Skin epidermis (tissue), 12 donors: ENCODE results near the gene PRPF6.

ENCODE experiments used
- H3K27ac ChIP-seq, 21 experiments: fragments of 200-600 bp; sonication (generic) in 11 of 21; one replicate each; pipeline ENCODE4 v1.5.0; 2020; ENCODE audit warnings: mild to moderate bottlenecking in 3 of 21, inconsistent platforms in 2 of 21, moderate library complexity in 2 of 21
- H3K4me3 ChIP-seq, 7 experiments: fragments of 200-600 bp; sonication (generic) in 2 of 7; one replicate each; pipeline ENCODE4 v1.5.0; 2020; ENCODE audit warnings: inconsistent platforms in 2 of 7, mild to moderate bottlenecking in 2 of 7, moderate library complexity in 1 of 7

Gene PRPF6

GRCh38 chr20:64051561-64052325, 70.8 kb downstream of the PRPF6 start:
- Histone ChIP-seq H3K27ac (peak overlapping the region in 19 of 21 experiments; percentile 1 to 85 (median 55)), H3K4me3 (no peak overlapping the region)

GRCh38 chr20:64052326-64052722, 71.4 kb downstream of the PRPF6 start:
- Histone ChIP-seq H3K4me3 (no peak overlapping the region), H3K27ac (peak overlapping the region in 19 of 21 experiments; percentile 1 to 85 (median 51))

GRCh38 chr20:64052987-64053840, 72.3 kb downstream of the PRPF6 start:
- H3K4me3 ChIP-seq, result no peak overlapping the region
- H3K27ac ChIP-seq, result peak overlapping the region in 16 of 21 experiments; percentile 5 to 85 (median 52)

- H3K4me3 ChIP-seq, result no peak overlapping the region
- peak overlapping the region in 17 of 21 experiments; percentile 8 to 85 (median 47) for H3K27ac ChIP-seq
These were observed 73.1 kb downstream of the PRPF6 start for GRCh38 chr20:64053841-64054661.

GRCh38 chr20:64055396-64055892, 74.5 kb downstream of the PRPF6 start:
- H3K4me3 ChIP-seq, result no peak overlapping the region
- peak overlapping the region in 17 of 21 experiments; percentile 5 to 85 (median 57) for H3K27ac ChIP-seq

- peak overlapping the region in 1 of 7 experiments; percentile 11 for H3K4me3 ChIP-seq
- peak overlapping the region in 18 of 21 experiments; percentile 4 to 85 (median 56) for H3K27ac ChIP-seq
These were observed 75.1 kb downstream of the PRPF6 start for GRCh38 chr20:64055893-64056638.

- Histone ChIP-seq H3K4me3 (peak overlapping the region in 1 of 7 experiments; percentile 11), H3K27ac (peak overlapping the region in 14 of 21 experiments; percentile 4 to 85 (median 57))
These were observed 75.6 kb downstream of the PRPF6 start for GRCh38 chr20:64056639-64056888.

GRCh38 chr20:64056889-64057627, 76.1 kb downstream of the PRPF6 start:
- Histone ChIP-seq H3K4me3 (peak overlapping the region in 2 of 7 experiments; percentile 7 to 11), H3K27ac (peak overlapping the region in 15 of 21 experiments; percentile 9 to 85 (median 56))

- H3K27ac ChIP-seq, result peak overlapping the region in 13 of 21 experiments; percentile 9 to 85 (median 56)
- peak overlapping the region in 2 of 7 experiments; percentile 7 to 11 for H3K4me3 ChIP-seq
These were observed 76.9 kb downstream of the PRPF6 start for GRCh38 chr20:64057628-64058498.

GRCh38 chr20:64058536-64058935, 77.6 kb downstream of the PRPF6 start:
- no peak overlapping the region for H3K27ac ChIP-seq

GRCh38 chr20:64062276-64062595, 81.3 kb downstream of the PRPF6 start:
- Histone ChIP-seq H3K4me3 (peak overlapping the region; percentile 61 to 96 (median 89)), H3K27ac (peak overlapping the region; percentile 45 to 95 (median 87))

More at GRCh38 chr20:64058536-64058935, 77.6 kb downstream of the PRPF6 start:
- no peak overlapping the region for H3K4me3 ChIP-seq

- H3K4me3 ChIP-seq, result peak within 1 kb of the TSS; percentile 61 to 96 (median 89)
- H3K27ac ChIP-seq, result peak within 1 kb of the TSS; percentile 45 to 95 (median 87)
These were observed 81.9 kb downstream of the PRPF6 start, which contains the start of gene TCEA2 for GRCh38 chr20:64062596-64063388. Gene TCEA2, plus strand, starts transcription at chr20:64063198. Its CDS starts 115 bp downstream, at chr20:64063313.

- Histone ChIP-seq H3K27ac (peak overlapping the region; percentile 14 to 93 (median 84)), H3K4me3 (peak overlapping the region; percentile 61 to 96 (median 89))
These were observed 82.6 kb downstream of the PRPF6 start for GRCh38 chr20:64063389-64064144.

GRCh38 chr20:64064145-64064698, 83.3 kb downstream of the PRPF6 start:
- peak overlapping the region in 8 of 21 experiments; percentile 25 to 93 (median 88) for H3K27ac ChIP-seq

More at GRCh38 chr20:64064145-64064698, 83.3 kb downstream of the PRPF6 start:
- H3K4me3 ChIP-seq, result peak overlapping the region in 5 of 7 experiments; percentile 61 to 92 (median 89)
